ENCODE measurements around the gene ZKSCAN4.
A peak's percentile ranks its signal among the peaks of the same experiment; 100 is the strongest.

The ZKSCAN4 gene

GRCh38 chr6:28267695-28268059, 15.6 kb upstream of the ZKSCAN4 start:
- Histone ChIP-seq H3K4me1 (ENCODE audit: control insufficient read depth, insufficient read depth, low read length, poor library complexity, severe bottlenecking) (peaks cover 8% of the 10 kb centered on the region), H3K27ac (ENCODE audit: low read depth, low read length, severe bottlenecking) (peak overlapping the region; percentile 86), H3K9me3 (ENCODE audit: control insufficient read depth, low read length) (no peaks in the 10 kb centered on the region), H3K4me3 (ENCODE audit: extremely low read depth, insufficient read depth, low read length, poor library complexity, severe bottlenecking) (peak overlapping the region; percentile 71), H3K36me3 (ENCODE audit: control insufficient read depth, insufficient read depth, low read length) (peaks cover 17% of the 10 kb centered on the region)
- WGBS, 2 experiments (ENCODE audit: insufficient coverage in 2 of 2): 18 to 36% methylated on average over 1 of the region's 1 CpG

GRCh38 chr6:28266962-28267694, 15.1 kb upstream of the ZKSCAN4 start, which contains the start of gene ZSCAN26:
ZSCAN26 (plus strand) TSS chr6:28267143; CDS start chr6:28271920, 4,777 bp downstream.
- Histone ChIP-seq H3K4me3 (ENCODE audit: extremely low read depth, insufficient read depth, low read length, poor library complexity, severe bottlenecking) (peak within 1 kb of the TSS; percentile 71), H3K4me1 (ENCODE audit: control insufficient read depth, insufficient read depth, low read length, poor library complexity, severe bottlenecking) (peaks cover 8% of the 10 kb centered on the region), H3K27ac (ENCODE audit: low read depth, low read length, severe bottlenecking) (peak within 1 kb of the TSS; percentile 86), H3K36me3 (ENCODE audit: control insufficient read depth, insufficient read depth, low read length) (peaks cover 12% of the 10 kb centered on the region), H3K9me3 (ENCODE audit: control insufficient read depth, low read length) (no peaks in the 10 kb centered on the region)
- 0 to 2% methylated on average over 21 to 22 of the region's 32 CpGs for WGBS, 2 experiments (ENCODE audit: insufficient coverage in 2 of 2)

GRCh38 chr6:28266563-28266961, 14.5 kb upstream of the ZKSCAN4 start:
- Histone ChIP-seq H3K4me3 (ENCODE audit: extremely low read depth, insufficient read depth, low read length, poor library complexity, severe bottlenecking) (peak overlapping the region; percentile 71), H3K9me3 (ENCODE audit: control insufficient read depth, low read length) (no peaks in the 10 kb centered on the region), H3K4me1 (ENCODE audit: control insufficient read depth, insufficient read depth, low read length, poor library complexity, severe bottlenecking) (peaks cover 8% of the 10 kb centered on the region), H3K27ac (ENCODE audit: low read depth, low read length, severe bottlenecking) (peak overlapping the region; percentile 86), H3K36me3 (ENCODE audit: control insufficient read depth, insufficient read depth, low read length) (peaks cover 6% of the 10 kb centered on the region)
- WGBS, 2 experiments (ENCODE audit: insufficient coverage in 2 of 2): 60% methylated on average over 2 of the region's 5 CpGs; no CpG with 5 or more reads in 1 of the 2 experiments

- Histone ChIP-seq H3K36me3 (ENCODE audit: control insufficient read depth, insufficient read depth, low read length) (no peaks in the 10 kb centered on the region), H3K4me1 (ENCODE audit: control insufficient read depth, insufficient read depth, low read length, poor library complexity, severe bottlenecking) (peaks cover 8% of the 10 kb centered on the region), H3K27ac (ENCODE audit: low read depth, low read length, severe bottlenecking) (no peak overlapping the region), H3K9me3 (ENCODE audit: control insufficient read depth, low read length) (no peaks in the 10 kb centered on the region), H3K4me3 (ENCODE audit: extremely low read depth, insufficient read depth, low read length, poor library complexity, severe bottlenecking) (no peak overlapping the region)
- WGBS, 2 experiments (ENCODE audit: insufficient coverage in 2 of 2): 60% methylated on average over 1 of the region's 4 CpGs
These were observed 12.8 kb upstream of the ZKSCAN4 start for GRCh38 chr6:28264834-28265401.

- Histone ChIP-seq H3K9me3 (ENCODE audit: control insufficient read depth, low read length) (no peaks in the 10 kb centered on the region), H3K36me3 (ENCODE audit: control insufficient read depth, insufficient read depth, low read length) (no peaks in the 10 kb centered on the region), H3K27ac (ENCODE audit: low read depth, low read length, severe bottlenecking) (no peak overlapping the region), H3K4me1 (ENCODE audit: control insufficient read depth, insufficient read depth, low read length, poor library complexity, severe bottlenecking) (peaks cover 8% of the 10 kb centered on the region), H3K4me3 (ENCODE audit: extremely low read depth, insufficient read depth, low read length, poor library complexity, severe bottlenecking) (no peak overlapping the region)
- no CpG with 5 or more reads among the region's 2 CpGs for WGBS, 2 experiments (ENCODE audit: insufficient coverage in 2 of 2)
These were observed 11.9 kb upstream of the ZKSCAN4 start for GRCh38 chr6:28263922-28264321.

- H3K27ac ChIP-seq (ENCODE audit: low read depth, low read length, severe bottlenecking): no peak within 1 kb of the TSS
- H3K4me1 ChIP-seq (ENCODE audit: control insufficient read depth, insufficient read depth, low read length, poor library complexity, severe bottlenecking): no peaks in the 10 kb centered on the region
- H3K9me3 ChIP-seq (ENCODE audit: control insufficient read depth, low read length): no peaks in the 10 kb centered on the region
- H3K4me3 ChIP-seq (ENCODE audit: extremely low read depth, insufficient read depth, low read length, poor library complexity, severe bottlenecking): no peak within 1 kb of the TSS
- WGBS, 2 experiments (ENCODE audit: insufficient coverage in 2 of 2): 92 to 94% methylated on average over 49 to 58 of the region's 58 CpGs
- no peaks in the 10 kb centered on the region for H3K36me3 ChIP-seq (ENCODE audit: control insufficient read depth, insufficient read depth, low read length)
These were observed 7.1 kb upstream of the ZKSCAN4 start, which contains the start of gene NKAPL for GRCh38 chr6:28258877-28259777. NKAPL (plus strand) TSS chr6:28259297; CDS start chr6:28259372, 75 bp downstream.

GRCh38 chr6:28257042-28257441, 5.0 kb upstream of the ZKSCAN4 start:
- Histone ChIP-seq H3K27ac (ENCODE audit: low read depth, low read length, severe bottlenecking) (no peak overlapping the region), H3K9me3 (ENCODE audit: control insufficient read depth, low read length) (no peaks in the 10 kb centered on the region), H3K4me1 (ENCODE audit: control insufficient read depth, insufficient read depth, low read length, poor library complexity, severe bottlenecking) (no peaks in the 10 kb centered on the region), H3K4me3 (ENCODE audit: extremely low read depth, insufficient read depth, low read length, poor library complexity, severe bottlenecking) (no peak overlapping the region), H3K36me3 (ENCODE audit: control insufficient read depth, insufficient read depth, low read length) (no peaks in the 10 kb centered on the region)
- no CpG with 5 or more reads among the region's 1 CpG for WGBS, 2 experiments (ENCODE audit: insufficient coverage in 2 of 2)

- WGBS, 2 experiments (ENCODE audit: insufficient coverage in 2 of 2): 57 to 82% methylated on average over 1 of the region's 1 CpG
- Histone ChIP-seq H3K36me3 (ENCODE audit: control insufficient read depth, insufficient read depth, low read length) (no peaks in the 10 kb centered on the region), H3K9me3 (ENCODE audit: control insufficient read depth, low read length) (no peaks in the 10 kb centered on the region)
These were observed 2.1 kb upstream of the ZKSCAN4 start for GRCh38 chr6:28254121-28254519.

GRCh38 chr6:28251661-28252008, 434 bp downstream of the ZKSCAN4 start:
- H3K4me1 ChIP-seq (ENCODE audit: control insufficient read depth, insufficient read depth, low read length, poor library complexity, severe bottlenecking): peaks cover 6% of the 10 kb centered on the region
- no peaks in the 10 kb centered on the region for H3K9me3 ChIP-seq (ENCODE audit: control insufficient read depth, low read length)
- H3K27ac ChIP-seq (ENCODE audit: low read depth, low read length, severe bottlenecking): no peak overlapping the region
- 0% methylated on average over 14 to 20 of the region's 25 CpGs for WGBS, 2 experiments (ENCODE audit: insufficient coverage in 2 of 2)
- peaks cover 17% of the 10 kb centered on the region for H3K36me3 ChIP-seq (ENCODE audit: control insufficient read depth, insufficient read depth, low read length)
- peak overlapping the region; percentile 91 for H3K4me3 ChIP-seq (ENCODE audit: extremely low read depth, insufficient read depth, low read length, poor library complexity, severe bottlenecking)

More at GRCh38 chr6:28254121-28254519, 2.1 kb upstream of the ZKSCAN4 start:
- Histone ChIP-seq H3K27ac (ENCODE audit: low read depth, low read length, severe bottlenecking) (no peak overlapping the region), H3K4me1 (ENCODE audit: control insufficient read depth, insufficient read depth, low read length, poor library complexity, severe bottlenecking) (peaks cover 6% of the 10 kb centered on the region), H3K4me3 (ENCODE audit: extremely low read depth, insufficient read depth, low read length, poor library complexity, severe bottlenecking) (no peak overlapping the region)

- WGBS, 2 experiments (ENCODE audit: insufficient coverage in 2 of 2): 100% methylated on average over 1 of the region's 2 CpGs
- H3K9me3 ChIP-seq (ENCODE audit: control insufficient read depth, low read length): no peaks in the 10 kb centered on the region
- peaks cover 26% of the 10 kb centered on the region for H3K36me3 ChIP-seq (ENCODE audit: control insufficient read depth, insufficient read depth, low read length)
- H3K4me1 ChIP-seq (ENCODE audit: control insufficient read depth, insufficient read depth, low read length, poor library complexity, severe bottlenecking): peaks cover 6% of the 10 kb centered on the region
- H3K27ac ChIP-seq (ENCODE audit: low read depth, low read length, severe bottlenecking): no peak overlapping the region
- H3K4me3 ChIP-seq (ENCODE audit: extremely low read depth, insufficient read depth, low read length, poor library complexity, severe bottlenecking): peak overlapping the region; percentile 91
These were observed 1.3 kb downstream of the ZKSCAN4 start for GRCh38 chr6:28250747-28251146.
